ENCODE measurements around the gene SLC24A3. TPM values are rescaled to one million over a fixed set of nuclear protein-coding genes. Genes with fewer than 3 reads are reported as not detected.

The SLC24A3 gene
- total and polyA plus RNA-seq, 2 experiments from 2014 or later, result 0.81 to 2.5 TPM

GRCh38 chr20:19429538-19429937, 217.1 kb downstream of the SLC24A3 start:
- Mint-ChIP-seq H3K36me3 (ENCODE audit: low read depth) (no peaks in the 10 kb centered on the region), H3K27ac (no peak overlapping the region), H3K9me3 (no peaks in the 10 kb centered on the region), H3K27me3 (ENCODE audit: insufficient read depth, low read depth, poor library complexity) (peaks cover 3% of the 10 kb centered on the region), H3K4me1 (peaks cover 38% of the 10 kb centered on the region), H3K4me3 (no peak overlapping the region)
- H3F3A ChIP-seq (replicated peaks; ENCODE audit: low read depth), result no peaks in the 10 kb centered on the region
- no peak overlapping the region for H3K27ac ChIP-seq (ENCODE audit: low read depth)
- H3K4me1 ChIP-seq (ENCODE audit: insufficient read depth), result peaks cover 7% of the 10 kb centered on the region; the same call in 1 of the 2 replicates
- TF ChIP-seq EZH2 (IDR thresholded peaks at IDR 0.05; ENCODE audit: low read depth, unreplicated experiment) (no peak), STAT1 (IDR thresholded peaks at IDR 0.05; ENCODE audit: unreplicated experiment) (no peak), ZNF331 (CRISPR knock-in tag; IDR thresholded peaks at IDR 0.05; ENCODE audit: low read depth) (no peak), NANOG (IDR thresholded peaks at IDR 0.05; ENCODE audit: borderline replicate concordance) (no peak), EZH2phosphoT487 (IDR thresholded peaks at IDR 0.05; ENCODE audit: unreplicated experiment) (no peak), REST (IDR thresholded peaks at IDR 0.05; ENCODE audit: unreplicated experiment) (no peak), CREB1 (CRISPR knock-in tag; IDR thresholded peaks at IDR 0.05; ENCODE audit: low read depth) (no peak), ZNF114 (CRISPR knock-in tag; IDR thresholded peaks at IDR 0.05) (no peak), ETS1 (IDR thresholded peaks at IDR 0.05) (no peak), POLR2AphosphoS5 (IDR thresholded peaks at IDR 0.05; ENCODE audit: low read depth) (no peak), JUNB (IDR thresholded peaks at IDR 0.05; ENCODE audit: unreplicated experiment) (no peak), ZNF462 (CRISPR knock-in tag; IDR thresholded peaks at IDR 0.05) (no peak), CTCF (conservative IDR thresholded peaks at IDR 0.05; ENCODE audit: low read depth in 2 of 2) (no peak)
- no peak overlapping the region for H3K4me3 ChIP-seq
- H3K79me2 ChIP-seq (replicated peaks; ENCODE audit: insufficient read depth), result no peaks in the 10 kb centered on the region
- H2AFZ ChIP-seq, result no peak overlapping the region
- DNase-seq (ENCODE audit: low spot score) (no peak), ATAC-seq (no peak)
- H3K36me3 ChIP-seq (ENCODE audit: insufficient read depth), result no peaks in the 10 kb centered on the region
- H3K9me2 ChIP-seq (ENCODE audit: insufficient read depth), result no peaks in the 10 kb centered on the region
- no peaks in the 10 kb centered on the region for H3K27me3 ChIP-seq (ENCODE audit: insufficient read depth)
- no peak overlapping the region for H3K4me2 ChIP-seq
- H4K20me1 ChIP-seq (replicated peaks; ENCODE audit: insufficient read depth), result no peaks in the 10 kb centered on the region
